ENCODE data around the gene SDK2.

- TF ChIP-seq, protein P1, sequence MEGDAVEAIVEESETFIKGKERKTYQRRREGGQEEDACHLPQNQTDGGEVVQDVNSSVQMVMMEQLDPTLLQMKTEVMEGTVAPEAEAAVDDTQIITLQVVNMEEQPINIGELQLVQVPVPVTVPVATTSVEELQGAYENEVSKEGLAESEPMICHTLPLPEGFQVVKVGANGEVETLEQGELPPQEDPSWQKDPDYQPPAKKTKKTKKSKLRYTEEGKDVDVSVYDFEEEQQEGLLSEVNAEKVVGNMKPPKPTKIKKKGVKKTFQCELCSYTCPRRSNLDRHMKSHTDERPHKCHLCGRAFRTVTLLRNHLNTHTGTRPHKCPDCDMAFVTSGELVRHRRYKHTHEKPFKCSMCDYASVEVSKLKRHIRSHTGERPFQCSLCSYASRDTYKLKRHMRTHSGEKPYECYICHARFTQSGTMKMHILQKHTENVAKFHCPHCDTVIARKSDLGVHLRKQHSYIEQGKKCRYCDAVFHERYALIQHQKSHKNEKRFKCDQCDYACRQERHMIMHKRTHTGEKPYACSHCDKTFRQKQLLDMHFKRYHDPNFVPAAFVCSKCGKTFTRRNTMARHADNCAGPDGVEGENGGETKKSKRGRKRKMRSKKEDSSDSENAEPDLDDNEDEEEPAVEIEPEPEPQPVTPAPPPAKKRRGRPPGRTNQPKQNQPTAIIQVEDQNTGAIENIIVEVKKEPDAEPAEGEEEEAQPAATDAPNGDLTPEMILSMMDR (IDR thresholded peaks at IDR 0.05), result no peak
- TF ChIP-seq EP300 (IDR thresholded peaks at IDR 0.05; ENCODE audit: borderline replicate concordance in 1 of 2, low read depth in 1 of 2, low read length in 1 of 2) (no peak), FOXJ3 (CRISPR knock-in tag; IDR thresholded peaks at IDR 0.05) (no peak), USF2 (IDR thresholded peaks at IDR 0.05; ENCODE audit: borderline replicate concordance, low read depth, low read length) (no peak), GATA2 (CRISPR knock-in tag; IDR thresholded peaks at IDR 0.05) (no peak), ZBTB33 (IDR thresholded peaks at IDR 0.05; ENCODE audit: borderline replicate concordance, low read depth) (no peak), RCOR1 (IDR thresholded peaks at IDR 0.05; ENCODE audit: low read length) (no peak), GABPA (IDR thresholded peaks at IDR 0.05; ENCODE audit: low read depth) (no peak), MEF2A (IDR thresholded peaks at IDR 0.05; ENCODE audit: borderline replicate concordance, low read depth) (no peak), EZH2phosphoT487 (IDR thresholded peaks at IDR 0.05; ENCODE audit: borderline replicate concordance, low read depth) (no peak), POLR2AphosphoS5 (IDR thresholded peaks at IDR 0.05; ENCODE audit: low read depth, low read length) (no peak)
Observed at GRCh38 chr17:73318427-73318813, 325.8 kb downstream of the SDK2 start.
